GM12878 (cell line): ENCODE data around the gene FNDC3B. TPM values are rescaled to one million over a fixed set of nuclear protein-coding genes. Genes with fewer than 3 reads are reported as not detected.

ENCODE experiments used
- ATAC-seq: fragments of 200-7000 bp; cut with Tn5 transposase; 3 replicates; pipeline ENCODE4 v1.9.1; 2020; ENCODE audit warnings: mild to moderate bottlenecking, moderate library complexity
- BruUV-seq: library from RNA; stranded (reverse); fragments of 400-500 nt; replicated peaks from 2 replicates; lab custom pipeline; 2021; lab: Mats Ljungman, UMichigan
- CTCF ChIA-PET: fragments of 300-600 bp; sonication (Branson Sonifier 250); formaldehyde crosslinking; extraction: SDS; loops from one replicate; lab custom pipeline; 2021; ENCODE audit warnings: inconsistent platforms; lab: Yijun Ruan, JAX
- POLR2A ChIA-PET: fragments of 350-600 bp; formaldehyde crosslinking; extraction: SDS; loops from one replicate; lab custom pipeline; 2021; ENCODE audit warnings: inconsistent platforms; lab: Charles Lee
- RAD21 ChIA-PET: fragments of 300-600 bp; sonication (Branson Sonifier 250); formaldehyde crosslinking; loops from one replicate; lab custom pipeline; 2023; ENCODE audit warnings: antibody characterized with exemption; ENCODE audit not compliant: unreplicated experiment; lab: Charles Lee
- SMC1A ChIA-PET: fragments of 300-600 bp; sonication (Branson Sonifier 250); formaldehyde crosslinking; loops from one replicate; lab custom pipeline; 2023; ENCODE audit not compliant: unreplicated experiment, uncharacterized antibody; lab: Charles Lee
- DNase-seq: peaks from one replicate; pipeline ENCODE4 v3.0.0-alpha.2; 2011; ENCODE audit warnings: low read depth, low spot score
- FAIRE-seq: peaks from 3 replicates; lab custom pipeline; 2011; peaks lifted over from hg19 to GRCh38; lab: Jason Lieb, UNC
- H2AFZ ChIP-seq: 2 replicates; pipeline ENCODE4 v1.6.0; 2011; ENCODE audit warnings: low read depth, low read length, control low read depth; ENCODE audit not compliant: control insufficient read depth
- H3K27ac ChIP-seq: 2 replicates; pipeline ENCODE4 v1.5.1; 2011; ENCODE audit warnings: control low read depth; ENCODE audit not compliant: control insufficient read depth, insufficient read depth
- H3K27me3 ChIP-seq, 2 experiments: replicated peaks in 1 of 2; 2 replicates each; pipeline versions ENCODE4 v1.6.0 to v1.6.1; 2011; ENCODE audit warnings: low read length in 1 of 2; ENCODE audit not compliant: control insufficient read depth in 2 of 2, insufficient read depth in 2 of 2
- H3K36me3 ChIP-seq, 2 experiments: 2 replicates each; pipeline ENCODE4 v1.5.1; 2011; ENCODE audit warnings: low read length in 1 of 2; ENCODE audit not compliant: control insufficient read depth in 2 of 2, insufficient read depth in 2 of 2
- H3K4me1 ChIP-seq: 2 replicates; pipeline ENCODE4 v1.6.1; 2011; ENCODE audit warnings: mild to moderate bottlenecking, low read length, moderate library complexity, mixed read lengths; ENCODE audit not compliant: control insufficient read depth, insufficient read depth
- H3K4me2 ChIP-seq: 2 replicates; pipeline ENCODE4 v1.6.0; 2011; ENCODE audit warnings: control low read depth; ENCODE audit not compliant: control insufficient read depth, insufficient read depth
- H3K4me3 ChIP-seq: fragments of 200-600 bp; sonication (generic); 2 replicates; pipeline ENCODE4 v1.5.1; 2016
- H3K79me2 ChIP-seq: 2 replicates; pipeline ENCODE4 v1.6.0; 2011; ENCODE audit warnings: low read length; ENCODE audit not compliant: control insufficient read depth, insufficient read depth
- H3K9ac ChIP-seq: 2 replicates; pipeline ENCODE4 v1.8.0; 2011; ENCODE audit warnings: low read length, control low read depth, mixed read lengths; ENCODE audit not compliant: control insufficient read depth, insufficient read depth
- H3K9me3 ChIP-seq: replicated peaks from 3 replicates; pipeline ENCODE4 v1.5.1; 2011; ENCODE audit warnings: mild to moderate bottlenecking, low read length; ENCODE audit not compliant: control insufficient read depth, insufficient read depth
- H4K20me1 ChIP-seq: 2 replicates; pipeline ENCODE4 v1.6.0; 2011; ENCODE audit not compliant: control insufficient read depth, insufficient read depth
- FOS ChIP-seq: IDR thresholded peaks from 3 replicates; pipeline ENCODE4 v1.6.1; 2011; ENCODE audit warnings: borderline replicate concordance; ENCODE audit not compliant: insufficient read length; ENCODE audit errors: extremely low read depth
- PAX5 ChIP-seq: IDR thresholded peaks from 2 replicates; pipeline ENCODE4 v1.6.1; 2011; ENCODE audit warnings: low read depth, low read length, borderline replicate concordance
- POLR2AphosphoS5 ChIP-seq: IDR thresholded peaks from 2 replicates; pipeline ENCODE4 v1.6.1; 2011; ENCODE audit warnings: mild to moderate bottlenecking, low read length, inconsistent platforms
- RAD21 ChIP-seq: IDR thresholded peaks from 2 replicates; pipeline ENCODE4 v1.6.1; 2011; ENCODE audit warnings: mild to moderate bottlenecking, low read depth, low read length, moderate library complexity; ENCODE audit not compliant: insufficient read depth
- ZNF687 ChIP-seq: fragments of 450-650 bp; IDR thresholded peaks from 2 replicates; pipeline ENCODE4 v1.6.1; 2017; ENCODE audit warnings: mild to moderate bottlenecking, moderate library complexity
- WGBS: methylation state at CpG from one replicate; pipeline ENCODE4 v1.1.6; 2016; ENCODE audit warnings: low lambda C conversion rate; ENCODE audit not compliant: insufficient replicate concordance, insufficient coverage; ENCODE audit errors: missing lambda C conversion rate; 5-methylcytosine and 5-hydroxymethylcytosine counted together
- in situ Hi-C: fragments of 300-500 bp; cut with MboI; formaldehyde crosslinking; loops from 9 replicates; pipeline ENCODE4 v1.14.3; 2018; ENCODE audit warnings: mixed read lengths
- intact Hi-C: fragments of 100-400 bp; cut with micrococcal nuclease; formaldehyde crosslinking; loops from one replicate; pipeline ENCODE4 v1.14.2; 2022; ENCODE audit not compliant: unreplicated experiment
- polyA plus RNA-seq, 11 experiments: library from polyadenylated mRNA; depleted of rRNA in 4 of 11; unstranded in 6 of 11; stranded (reverse) in 5 of 11; fragments of >200 nt; fragmentation: Nextera tagmentation in 4 of 11; fragmentation: Illumina TruSeq in 1 of 11; extraction: Ambion mirVana in 4 of 11; extraction: Trizol in 1 of 11; gene quantifications; 1 replicate in 1 of 11; 2 replicates in 10 of 11; pipeline versions ENCODE4 v1.2.1 to v1.2.3, GENCODE V29; 2011 to 2016; ENCODE audit warnings: inconsistent platforms in 2 of 11, missing spikeins in 2 of 11, low read depth in 1 of 11
- total RNA-seq, 4 experiments: library from RNA; depleted of rRNA in 3 of 4; stranded (reverse); fragments of >200 nt in 3 of 4; fragmentation: Illumina TruSeq in 1 of 4; extraction: Trizol in 1 of 4; gene quantifications; 2 replicates each; pipeline versions ENCODE4 v1.2.1 to v1.2.3, GENCODE V29; 2013 to 2021
- TF ChIP-seq, protein P1 (sequence below): fragments of 450-650 bp; IDR thresholded peaks from 2 replicates; pipeline ENCODE4 v1.6.1; 2016; ENCODE audit warnings: mild to moderate bottlenecking

Gene FNDC3B
- total and polyA plus RNA-seq, 10 of the 15 experiments (the other 5 are each of a cell fraction or from before 2014, with no cell fraction given) = 7.9 to 35.0 (median 18.5) TPM

- 97% methylated on average over 2 of the region's 2 CpGs for WGBS
- no peaks in the 10 kb centered on the region for H3K27me3 ChIP-seq
- in situ Hi-C loops = no loop called here
- intact Hi-C loops = no loop called here
- TF ChIP-seq POLR2AphosphoS5 (peak; percentile 22; the same call in 1 of the 2 replicates), FOS (no peak), RAD21 (no peak), PAX5 (no peak), ZNF687 (no peak)
- TF ChIP-seq, protein P1, sequence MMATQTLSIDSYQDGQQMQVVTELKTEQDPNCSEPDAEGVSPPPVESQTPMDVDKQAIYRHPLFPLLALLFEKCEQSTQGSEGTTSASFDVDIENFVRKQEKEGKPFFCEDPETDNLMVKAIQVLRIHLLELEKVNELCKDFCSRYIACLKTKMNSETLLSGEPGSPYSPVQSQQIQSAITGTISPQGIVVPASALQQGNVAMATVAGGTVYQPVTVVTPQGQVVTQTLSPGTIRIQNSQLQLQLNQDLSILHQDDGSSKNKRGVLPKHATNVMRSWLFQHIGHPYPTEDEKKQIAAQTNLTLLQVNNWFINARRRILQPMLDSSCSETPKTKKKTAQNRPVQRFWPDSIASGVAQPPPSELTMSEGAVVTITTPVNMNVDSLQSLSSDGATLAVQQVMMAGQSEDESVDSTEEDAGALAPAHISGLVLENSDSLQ = no peak
- TF ChIP-seq, all 136 proteins: peak for 1
- ATAC-seq = no peak
- H4K20me1 ChIP-seq = no peaks in the 10 kb centered on the region
- no peak overlapping the region for H3K9ac ChIP-seq
- H3K79me2 ChIP-seq = peaks cover 48% of the 10 kb centered on the region
- H3K4me3 ChIP-seq = no peak overlapping the region
- H3K9me3 ChIP-seq = no peaks in the 10 kb centered on the region; the same call in 2 of the 3 replicates
- no peak for FAIRE-seq
- no peak for DNase-seq
- RAD21 ChIA-PET = no interaction called here
- peaks cover 12% of the 10 kb centered on the region for H3K4me1 ChIP-seq
- H2AFZ ChIP-seq = no peak overlapping the region
- H3K27ac ChIP-seq = no peak overlapping the region
- no TSS peak for BruUV-seq
- peaks cover 6 to 10% of the 10 kb centered on the region in 2 experiments for H3K36me3 ChIP-seq
- H3K4me2 ChIP-seq = no peak overlapping the region
- POLR2A ChIA-PET = no interaction called here
- SMC1A ChIA-PET = interaction anchor here (0.9 to 2.3 kb wide), 4 partner anchors 9 to 51 kb away, joined by 3 to 9 read pairs (median 5); partner anchors contain the start of gene FNDC3B
- CTCF ChIA-PET = interaction anchor here (1.0 kb wide), 1 partner anchor 37 kb away, joined by 4 read pairs; no protein-coding TSS in a partner anchor
Observed at GRCh38 chr3:172052405-172052804, 13.0 kb downstream of the FNDC3B start.
